Measurements from ENCODE around the gene RPS6KL1.

Gene RPS6KL1

DNA sequence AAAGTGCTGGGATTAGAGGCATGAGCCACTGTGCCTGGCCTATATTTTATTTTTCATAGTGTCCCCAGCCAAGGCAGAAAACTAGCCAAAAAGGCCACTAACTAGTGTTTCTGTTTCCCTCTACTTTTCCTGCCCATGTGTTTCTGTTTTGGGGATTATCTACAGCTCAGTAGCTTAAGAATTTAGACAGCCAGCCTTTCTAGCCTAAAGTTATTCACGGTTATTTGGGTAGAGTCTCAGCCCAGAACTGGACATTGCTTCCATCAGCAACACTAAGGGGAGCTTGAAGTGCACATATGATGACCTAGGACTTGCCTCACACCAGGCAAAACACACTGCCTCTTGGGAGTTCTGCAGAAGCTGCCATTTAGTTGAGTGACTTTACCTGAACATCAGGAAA lies 65.0 kb downstream of the RPS6KL1 start:
- no peak overlapping the region for H3K4me3 ChIP-seq (ENCODE audit: low read depth, low read length)
- no peak for DNase-seq (ENCODE audit: low read depth)
- TF ChIP-seq, protein P1, sequence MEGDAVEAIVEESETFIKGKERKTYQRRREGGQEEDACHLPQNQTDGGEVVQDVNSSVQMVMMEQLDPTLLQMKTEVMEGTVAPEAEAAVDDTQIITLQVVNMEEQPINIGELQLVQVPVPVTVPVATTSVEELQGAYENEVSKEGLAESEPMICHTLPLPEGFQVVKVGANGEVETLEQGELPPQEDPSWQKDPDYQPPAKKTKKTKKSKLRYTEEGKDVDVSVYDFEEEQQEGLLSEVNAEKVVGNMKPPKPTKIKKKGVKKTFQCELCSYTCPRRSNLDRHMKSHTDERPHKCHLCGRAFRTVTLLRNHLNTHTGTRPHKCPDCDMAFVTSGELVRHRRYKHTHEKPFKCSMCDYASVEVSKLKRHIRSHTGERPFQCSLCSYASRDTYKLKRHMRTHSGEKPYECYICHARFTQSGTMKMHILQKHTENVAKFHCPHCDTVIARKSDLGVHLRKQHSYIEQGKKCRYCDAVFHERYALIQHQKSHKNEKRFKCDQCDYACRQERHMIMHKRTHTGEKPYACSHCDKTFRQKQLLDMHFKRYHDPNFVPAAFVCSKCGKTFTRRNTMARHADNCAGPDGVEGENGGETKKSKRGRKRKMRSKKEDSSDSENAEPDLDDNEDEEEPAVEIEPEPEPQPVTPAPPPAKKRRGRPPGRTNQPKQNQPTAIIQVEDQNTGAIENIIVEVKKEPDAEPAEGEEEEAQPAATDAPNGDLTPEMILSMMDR (IDR thresholded peaks at IDR 0.05; ENCODE audit: control insufficient read depth, extremely low read depth, insufficient read depth), result no peak

DNA sequence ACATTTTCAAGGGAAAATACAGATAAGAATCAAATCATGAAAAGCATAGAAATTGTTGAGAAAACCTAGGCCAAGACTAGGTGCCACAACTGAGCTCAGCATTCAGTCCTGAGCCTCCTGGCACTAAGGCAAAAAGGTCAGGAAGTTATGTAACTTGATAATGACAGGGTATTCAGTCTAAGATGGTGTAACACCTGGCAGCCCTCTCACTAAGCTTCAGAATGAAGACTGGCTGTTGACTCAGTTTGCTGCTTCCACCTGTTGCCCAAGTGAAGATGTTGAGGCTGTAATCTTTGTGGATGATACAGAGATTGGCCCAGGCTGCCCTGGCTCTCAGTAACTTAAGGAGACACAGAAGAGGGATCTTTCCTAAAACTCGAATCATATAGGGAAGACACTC lies 66.7 kb downstream of the RPS6KL1 start:
- no peak overlapping the region for H3K4me3 ChIP-seq (ENCODE audit: low read depth, low read length)
- DNase-seq (ENCODE audit: low read depth), result no peak

DNA sequence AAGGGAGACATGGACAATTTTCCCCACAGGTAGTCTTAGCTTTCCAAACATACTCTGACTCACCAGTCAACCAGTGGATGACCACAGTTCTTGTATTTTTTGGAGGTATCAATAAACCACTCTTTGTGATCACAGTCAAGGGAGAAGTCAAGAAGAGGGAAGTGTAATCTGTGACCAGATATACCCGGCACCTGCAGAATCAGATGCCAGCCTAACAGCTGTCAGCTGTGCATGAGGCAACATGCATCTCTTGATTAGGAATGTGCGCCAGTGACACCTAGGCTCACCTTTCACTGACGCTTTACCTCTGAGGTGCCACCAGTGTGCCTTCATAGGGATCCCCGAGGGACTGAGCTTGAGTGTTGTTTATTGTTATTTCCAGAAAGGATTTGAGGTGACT lies 67.1 kb downstream of the RPS6KL1 start:
- no peak for DNase-seq (ENCODE audit: low read depth)
- TF ChIP-seq, protein P1 (IDR thresholded peaks at IDR 0.05; ENCODE audit: control insufficient read depth, extremely low read depth, insufficient read depth), result no peak
- H3K4me3 ChIP-seq (ENCODE audit: low read depth, low read length), result no peak overlapping the region

More for the DNA sequence above, 66.7 kb downstream of the RPS6KL1 start:
- TF ChIP-seq, protein P1 (IDR thresholded peaks at IDR 0.05; ENCODE audit: control insufficient read depth, extremely low read depth, insufficient read depth), result no peak

DNA sequence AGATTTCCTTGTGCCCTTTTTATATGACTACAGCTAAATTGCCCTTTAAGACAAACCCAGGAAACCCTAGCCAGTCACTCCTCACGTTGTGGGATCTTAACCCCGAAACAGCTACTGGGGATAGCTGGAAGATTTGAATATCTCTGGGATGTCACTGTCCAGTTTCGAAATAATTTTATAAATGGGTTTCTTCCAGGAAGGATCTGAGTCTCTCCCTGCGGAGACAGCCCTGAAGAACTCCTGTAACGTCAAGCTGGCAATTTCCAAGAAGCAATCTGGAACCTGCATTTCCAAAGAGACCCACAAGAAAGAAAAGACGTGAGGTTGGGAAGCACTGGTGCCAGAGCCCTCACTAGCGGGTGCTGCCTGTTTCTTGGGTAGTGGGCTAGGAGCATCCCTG lies 68.0 kb downstream of the RPS6KL1 start:
- no peak for DNase-seq (ENCODE audit: low read depth)
- TF ChIP-seq, protein P1 (IDR thresholded peaks at IDR 0.05; ENCODE audit: control insufficient read depth, extremely low read depth, insufficient read depth), result no peak
- H3K4me3 ChIP-seq (ENCODE audit: low read depth, low read length), result no peak overlapping the region

Data from LNCaP clone FGC (cell line).